MM.1S (cell line): Measurements from ENCODE around the gene NBPF1.
"Not testable (repeated sequence)": the region's sequence is repeated elsewhere in the genome, so short reads cannot be mapped to it uniquely, and the experiment has no call there.

ENCODE experiments used
- EZH2 ChIP-seq: fragments of 300-600 bp; sonication (generic); optimal IDR thresholded peaks from 2 replicates; pipeline ENCODE3; 2017; ENCODE audit warnings: low read depth, mild to moderate bottlenecking, antibody characterized with exemption, low read length, mixed read lengths
- EZH2phosphoT487 ChIP-seq: fragments of 300-600 bp; sonication (generic); IDR thresholded peaks from 2 replicates; pipeline ENCODE4 v1.6.1; 2018; ENCODE audit warnings: antibody characterized with exemption, low read length
- TF ChIP-seq, protein P1 (sequence below): fragments of 300-600 bp; sonication (generic); IDR thresholded peaks from 2 replicates; pipeline ENCODE4 v1.5.1; 2016; ENCODE audit warnings: antibody characterized with exemption, low read length, mixed read lengths

DNA sequence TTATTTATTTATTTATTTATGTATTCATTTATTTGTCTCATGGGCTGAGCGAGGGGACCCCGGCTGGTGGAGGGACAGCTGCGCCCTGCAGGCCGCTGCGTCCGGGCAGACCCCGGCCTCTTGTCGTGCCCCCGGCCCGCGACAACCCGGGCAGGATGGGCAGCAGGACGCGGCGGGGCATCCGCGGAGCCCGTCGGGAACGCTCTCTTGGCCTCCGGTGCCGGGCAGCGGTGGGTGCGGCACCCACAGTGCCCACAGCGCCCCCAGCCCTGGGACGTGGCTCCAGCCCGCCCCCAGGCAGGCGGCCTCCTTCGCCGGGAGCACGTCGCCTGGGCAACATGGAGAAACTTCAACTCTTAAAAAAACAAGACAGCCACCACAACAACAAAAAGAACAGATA lies 44.9 kb upstream of the NBPF1 start:
- TF ChIP-seq, protein P1, sequence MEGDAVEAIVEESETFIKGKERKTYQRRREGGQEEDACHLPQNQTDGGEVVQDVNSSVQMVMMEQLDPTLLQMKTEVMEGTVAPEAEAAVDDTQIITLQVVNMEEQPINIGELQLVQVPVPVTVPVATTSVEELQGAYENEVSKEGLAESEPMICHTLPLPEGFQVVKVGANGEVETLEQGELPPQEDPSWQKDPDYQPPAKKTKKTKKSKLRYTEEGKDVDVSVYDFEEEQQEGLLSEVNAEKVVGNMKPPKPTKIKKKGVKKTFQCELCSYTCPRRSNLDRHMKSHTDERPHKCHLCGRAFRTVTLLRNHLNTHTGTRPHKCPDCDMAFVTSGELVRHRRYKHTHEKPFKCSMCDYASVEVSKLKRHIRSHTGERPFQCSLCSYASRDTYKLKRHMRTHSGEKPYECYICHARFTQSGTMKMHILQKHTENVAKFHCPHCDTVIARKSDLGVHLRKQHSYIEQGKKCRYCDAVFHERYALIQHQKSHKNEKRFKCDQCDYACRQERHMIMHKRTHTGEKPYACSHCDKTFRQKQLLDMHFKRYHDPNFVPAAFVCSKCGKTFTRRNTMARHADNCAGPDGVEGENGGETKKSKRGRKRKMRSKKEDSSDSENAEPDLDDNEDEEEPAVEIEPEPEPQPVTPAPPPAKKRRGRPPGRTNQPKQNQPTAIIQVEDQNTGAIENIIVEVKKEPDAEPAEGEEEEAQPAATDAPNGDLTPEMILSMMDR, result not testable (repeated sequence)
- not testable (repeated sequence) for TF ChIP-seq EZH2, EZH2phosphoT487
